ENCODE data around the gene HHLA2.

Gene HHLA2

GRCh38 chr3:108298056-108298455 is 1.7 kb downstream of the HHLA2 start:
- no peak overlapping the region for H3K4me3 ChIP-seq (ENCODE audit: low read depth, low read length)

DNA sequence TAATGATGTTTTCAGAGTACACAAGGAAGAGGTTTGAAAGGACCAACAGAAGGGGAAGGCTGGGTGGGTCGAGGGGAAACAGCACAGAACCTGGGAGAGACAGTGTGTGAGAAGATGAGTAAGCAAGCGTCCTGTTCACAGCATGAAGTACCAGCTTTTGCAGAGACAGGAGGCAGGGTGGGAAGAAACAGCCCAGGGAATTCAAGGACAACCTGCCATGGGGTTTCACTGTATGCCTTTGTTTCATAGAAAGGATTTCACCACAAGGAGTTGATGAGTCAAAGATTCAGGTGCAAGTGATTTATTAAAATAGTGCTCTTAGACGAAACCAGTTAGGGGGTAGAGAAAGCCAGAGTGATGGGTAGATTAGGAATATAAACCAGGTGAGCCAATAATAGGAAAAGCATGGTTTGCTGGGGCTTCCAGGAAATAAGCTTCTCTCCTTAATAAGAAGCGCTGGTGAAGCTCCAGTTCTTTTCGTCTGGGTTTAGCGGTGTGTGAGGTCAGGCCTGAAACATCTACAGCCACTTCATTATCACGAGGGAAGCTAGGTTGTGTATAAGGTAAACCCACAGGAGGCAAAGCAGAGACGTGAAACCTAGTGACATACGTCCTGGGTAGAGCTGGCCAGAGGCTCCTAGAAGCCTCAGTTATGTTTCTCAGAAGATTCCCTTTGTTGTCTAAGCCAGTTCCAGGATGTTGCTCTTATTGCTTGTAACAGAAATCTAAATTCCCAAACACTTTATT is 3.9 kb downstream of the HHLA2 start:
- H3K4me3 ChIP-seq (ENCODE audit: low read depth, low read length): no peak overlapping the region

DNA sequence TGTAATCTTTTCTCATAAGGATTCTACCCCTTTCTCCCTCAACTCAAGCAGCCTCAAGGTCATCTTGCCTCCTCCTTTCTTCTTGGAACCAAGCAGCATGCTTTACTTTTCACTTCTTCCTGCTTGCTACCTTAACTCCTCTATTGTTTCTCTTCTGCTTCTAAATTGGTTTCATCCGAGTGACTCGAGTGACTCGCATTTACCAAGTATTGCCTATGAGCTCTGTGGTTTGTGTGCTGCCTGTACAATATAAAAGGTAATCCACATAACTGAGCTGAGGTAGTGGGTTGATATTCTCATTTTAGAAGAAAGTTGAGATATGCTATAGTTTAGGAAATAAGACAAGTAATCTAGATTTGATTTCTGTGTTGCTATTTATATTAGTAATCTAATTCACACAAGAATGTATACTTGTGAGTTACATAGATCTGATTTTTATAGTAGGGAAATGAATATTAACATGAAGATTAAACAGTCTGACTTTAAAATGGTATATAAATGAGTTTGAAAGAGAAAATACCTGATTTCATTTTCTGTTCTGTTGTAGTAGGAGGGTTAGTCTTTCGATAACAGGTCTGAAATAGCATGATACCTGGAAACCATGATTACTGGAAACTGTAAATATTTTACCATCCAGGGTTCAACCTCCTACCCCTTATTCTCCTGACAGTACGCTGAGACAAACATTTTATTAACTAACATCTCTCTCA is 5.5 kb downstream of the HHLA2 start:
- H3K4me3 ChIP-seq (ENCODE audit: low read depth, low read length): no peak overlapping the region

DNA sequence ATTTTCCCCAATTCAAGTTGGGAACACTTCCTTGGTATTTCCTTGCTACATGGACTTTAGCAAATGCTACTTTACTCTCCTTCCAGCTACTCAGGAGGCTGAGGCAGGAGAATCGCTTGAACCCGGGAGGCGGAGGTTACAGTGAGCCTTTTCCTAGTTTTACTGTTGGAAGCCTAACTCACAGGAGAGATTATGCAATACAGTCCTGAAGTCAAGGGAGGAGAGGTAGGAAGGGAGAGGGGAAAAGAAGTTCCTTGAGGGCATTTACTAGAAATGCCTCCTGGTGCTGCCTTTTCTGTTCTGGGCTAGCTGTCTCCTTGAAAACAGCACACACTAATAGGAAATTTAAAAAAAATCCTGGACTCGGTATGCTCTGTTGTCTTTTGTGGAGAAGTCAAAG is 6.2 kb downstream of the HHLA2 start:
- H3K4me3 ChIP-seq (ENCODE audit: low read depth, low read length): no peak overlapping the region

GRCh38 chr3:108305484-108306172 is 9.3 kb downstream of the HHLA2 start:
- no peak overlapping the region for H3K4me3 ChIP-seq (ENCODE audit: low read depth, low read length)

GRCh38 chr3:108311797-108312196 is 15.4 kb downstream of the HHLA2 start:
- no peak overlapping the region for H3K4me3 ChIP-seq (ENCODE audit: low read depth, low read length)

DNA sequence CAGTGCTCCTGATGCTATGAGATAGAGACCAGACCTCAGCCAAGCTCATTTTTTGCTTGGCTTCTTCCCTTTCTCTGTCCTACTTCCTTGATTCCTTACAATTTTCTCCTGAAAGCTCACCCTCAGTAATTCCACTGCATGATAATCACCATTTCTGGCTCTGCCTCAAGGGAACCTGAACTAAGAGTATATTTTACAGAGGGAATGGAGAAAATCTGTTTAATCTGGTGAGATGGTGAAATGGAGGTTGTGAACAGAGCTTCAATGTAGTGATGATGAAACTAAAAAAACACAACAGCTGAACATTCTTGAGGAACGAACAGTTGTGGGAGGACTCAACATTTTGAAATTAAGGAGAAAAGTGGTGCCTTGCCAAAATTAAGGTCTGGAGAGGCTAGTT is 16.3 kb downstream of the HHLA2 start:
- H3K4me3 ChIP-seq (ENCODE audit: low read depth, low read length): no peak overlapping the region

DNA sequence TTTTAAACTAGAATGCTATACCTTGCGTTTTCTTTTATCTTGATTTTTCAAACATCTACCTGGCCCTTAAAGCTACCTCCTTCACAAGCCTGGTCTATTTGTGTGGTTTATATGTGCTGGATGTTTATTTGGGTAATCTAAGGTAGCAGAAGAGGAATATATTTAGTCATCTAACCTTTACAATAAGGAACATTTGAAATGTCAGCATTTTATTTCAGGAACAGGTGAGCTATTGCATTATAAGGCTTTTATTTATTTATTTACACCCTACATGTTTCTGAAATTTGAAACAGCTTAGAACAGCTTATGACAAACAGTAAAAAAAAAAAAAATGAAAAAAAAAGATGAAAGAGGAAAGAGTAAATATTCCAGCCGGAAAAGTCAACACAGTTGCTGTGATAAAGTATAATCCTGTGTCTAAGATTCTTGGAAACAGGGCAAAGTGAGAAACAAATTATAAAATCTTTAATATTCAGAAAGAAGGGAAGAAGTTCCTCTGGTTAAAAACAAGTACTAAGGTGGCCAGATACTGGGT is 19.5 kb downstream of the HHLA2 start:
- H3K4me3 ChIP-seq (ENCODE audit: low read depth, low read length): no peak overlapping the region

- no peak overlapping the region for H3K4me3 ChIP-seq (ENCODE audit: low read depth, low read length)
Observed at GRCh38 chr3:108319428-108320082, 23.2 kb downstream of the HHLA2 start.

DNA sequence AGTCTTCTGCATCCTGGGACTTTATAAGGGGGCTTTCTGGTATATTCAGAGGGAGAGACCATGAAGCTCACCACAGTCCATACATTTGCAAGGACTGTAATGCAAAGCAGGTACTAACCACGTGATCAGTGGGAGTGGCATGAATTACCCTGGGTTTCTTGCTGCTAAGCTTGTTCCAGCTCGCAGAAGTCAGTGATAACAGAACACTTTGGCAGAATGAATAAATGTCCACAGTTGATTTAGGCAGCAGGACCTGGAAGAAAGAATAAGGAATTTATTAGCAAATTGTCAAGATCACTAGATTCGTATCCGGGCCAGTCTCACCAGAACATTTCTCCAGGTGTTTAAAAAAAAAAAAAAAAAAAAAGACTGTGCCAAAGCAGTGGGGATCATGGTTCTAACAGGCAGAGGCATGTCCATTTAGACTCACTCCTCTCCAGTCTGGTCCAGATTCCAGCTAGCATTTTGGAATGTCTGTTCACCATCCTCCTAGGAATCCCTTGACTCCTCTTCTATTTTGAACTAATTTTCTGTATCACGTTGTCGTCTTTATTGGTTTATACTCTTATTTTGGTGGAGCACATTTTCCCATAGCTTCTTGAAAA is 24.5 kb downstream of the HHLA2 start:
- H3K4me3 ChIP-seq (ENCODE audit: low read depth, low read length): no peak overlapping the region

- no peak overlapping the region for H3K4me3 ChIP-seq (ENCODE audit: low read depth, low read length)
Observed at GRCh38 chr3:108322352-108322751, 26.0 kb downstream of the HHLA2 start.

- H3K4me3 ChIP-seq (ENCODE audit: low read depth, low read length): no peak overlapping the region
Observed at GRCh38 chr3:108324177-108324576, 27.8 kb downstream of the HHLA2 start.

DNA sequence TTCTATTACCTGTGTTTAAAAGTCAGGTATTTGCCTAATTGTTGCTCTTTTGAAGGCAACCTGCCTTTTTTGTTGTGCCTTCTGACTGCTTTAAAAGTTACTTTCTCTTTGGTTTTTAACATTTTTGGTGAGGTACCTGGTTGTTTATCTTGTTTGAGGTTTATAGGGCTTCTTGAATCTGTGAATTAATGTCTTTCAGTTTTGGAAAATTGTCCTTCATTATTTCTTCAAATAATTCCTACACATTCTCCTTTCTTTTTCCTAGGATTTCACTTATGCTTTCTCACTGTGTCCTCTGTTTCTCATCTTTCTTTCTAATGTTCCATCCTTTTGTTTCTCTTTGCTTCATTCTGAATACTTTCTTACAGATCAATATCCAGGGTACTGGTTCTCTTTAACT is 30.8 kb downstream of the HHLA2 start:
- H3K4me3 ChIP-seq (ENCODE audit: low read depth, low read length): no peak overlapping the region

DNA sequence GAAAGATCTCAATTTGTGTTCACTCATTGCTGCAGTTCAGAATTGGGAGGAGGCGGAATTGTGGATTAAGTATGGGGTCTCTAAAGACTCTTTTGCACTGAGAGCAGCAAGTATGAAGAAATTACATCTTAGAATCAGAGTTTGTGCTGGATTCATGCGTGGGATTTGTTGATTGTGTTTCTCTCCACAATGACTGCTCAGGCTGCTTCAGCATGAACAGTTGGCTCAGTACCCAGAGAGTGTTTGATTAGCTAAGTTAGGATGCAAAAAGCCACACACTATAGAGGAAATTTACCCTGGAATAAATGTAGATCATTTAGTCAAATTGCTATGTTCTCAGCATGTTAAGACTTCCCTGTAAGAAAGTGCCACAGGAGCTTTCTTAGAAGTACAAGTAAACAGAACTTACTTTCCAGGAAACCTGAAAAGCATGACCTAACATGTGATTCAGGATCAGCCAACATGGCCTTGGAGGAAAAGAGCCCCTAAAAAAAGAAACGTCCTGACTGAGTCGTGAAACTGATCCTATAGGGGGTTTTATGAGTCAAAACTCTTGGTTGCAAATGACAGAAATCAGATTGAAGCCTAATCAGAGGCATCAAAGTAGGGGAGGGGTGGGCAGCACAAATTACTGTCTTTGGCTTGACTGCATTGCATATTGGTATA is 32.6 kb downstream of the HHLA2 start:
- H3K4me3 ChIP-seq (ENCODE audit: low read depth, low read length): no peak overlapping the region

DNA sequence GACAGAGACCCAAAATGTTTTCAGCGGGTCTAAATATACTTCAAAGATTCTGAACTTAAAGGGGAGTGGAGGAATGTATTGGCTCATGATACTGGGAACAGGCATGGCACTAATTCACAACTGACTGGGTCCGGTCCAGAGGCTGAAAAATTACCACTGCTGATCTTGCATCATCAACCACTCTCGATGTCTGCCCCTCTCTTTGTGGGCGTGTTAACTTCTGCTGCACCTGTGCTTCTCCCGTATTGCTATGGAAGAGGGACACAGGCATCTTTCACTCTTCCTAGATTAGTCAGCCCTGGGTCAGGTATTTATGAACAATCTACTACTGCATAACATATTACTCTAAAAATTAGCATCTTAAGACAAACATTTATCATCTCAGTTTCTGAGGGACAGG is 33.2 kb downstream of the HHLA2 start:
- no peak overlapping the region for H3K4me3 ChIP-seq (ENCODE audit: low read depth, low read length)

GRCh38 chr3:108329947-108330346 is 33.6 kb downstream of the HHLA2 start:
- H3K4me3 ChIP-seq (ENCODE audit: low read depth, low read length): no peak overlapping the region

GRCh38 chr3:108331792-108332191 is 35.4 kb downstream of the HHLA2 start:
- no peak overlapping the region for H3K4me3 ChIP-seq (ENCODE audit: low read depth, low read length)

- no peak overlapping the region for H3K4me3 ChIP-seq (ENCODE audit: low read depth, low read length)
Observed at GRCh38 chr3:108333961-108334360, 37.6 kb downstream of the HHLA2 start.

DNA sequence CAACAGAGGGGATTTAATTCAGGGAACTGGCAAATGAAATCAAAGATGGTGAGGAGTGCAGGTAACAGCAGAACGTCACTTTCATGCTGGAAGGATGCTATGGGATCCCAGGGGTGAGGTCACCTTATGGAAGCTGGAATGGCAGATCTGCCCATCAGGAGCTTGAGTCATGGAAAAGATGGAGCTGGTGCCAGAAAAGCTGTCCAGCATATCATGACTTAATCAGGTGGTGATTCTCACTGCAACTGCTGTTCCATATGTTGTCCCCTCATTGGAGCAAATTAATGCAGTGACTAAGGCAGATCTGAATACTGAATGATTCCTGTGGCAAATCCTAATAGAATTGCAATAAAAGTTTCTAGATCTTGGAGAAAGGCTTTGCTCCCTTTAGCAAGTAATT is 38.4 kb downstream of the HHLA2 start:
- no peak overlapping the region for H3K4me3 ChIP-seq (ENCODE audit: low read depth, low read length)

DNA sequence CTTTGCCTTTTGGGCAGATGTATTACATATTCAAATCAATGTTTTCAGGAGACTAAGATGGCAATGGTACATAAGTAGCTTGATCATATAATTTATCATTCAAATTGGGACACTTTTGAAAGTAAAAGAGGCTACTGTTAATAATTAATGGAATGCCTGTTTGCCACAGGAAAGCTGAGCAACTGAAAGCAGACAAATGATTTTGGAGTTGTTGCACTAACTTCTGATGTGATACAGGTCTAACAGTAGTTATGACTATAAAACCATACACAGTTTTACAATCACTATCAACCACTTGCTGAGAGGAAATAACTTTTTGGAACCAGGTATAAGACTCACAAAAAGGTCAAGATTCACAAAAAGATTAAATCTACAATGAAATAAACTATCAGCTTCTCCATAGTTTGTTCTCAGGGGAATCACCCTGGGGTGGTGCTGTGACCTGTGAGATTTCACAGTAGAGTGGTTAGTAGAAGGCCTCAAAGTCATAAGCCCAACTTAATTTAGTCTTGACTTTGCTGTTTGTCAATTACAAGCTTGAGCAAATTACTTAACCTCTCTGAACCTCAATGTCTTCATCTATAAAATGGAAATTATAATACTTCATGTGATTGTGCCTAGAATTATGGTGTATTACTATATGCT is 42.7 kb downstream of the HHLA2 start:
- no peak overlapping the region for H3K4me3 ChIP-seq (ENCODE audit: low read depth, low read length)
